Loucy (cell line): ENCODE results near the gene AGAP3.

Experiments used
- H2AFZ ChIP-seq: fragments of 200-600 bp; sonication (generic); 2 replicates; pipeline ENCODE4 v1.6.0; 2016; ENCODE audit warnings: antibody characterized with exemption, mild to moderate bottlenecking, low read length, moderate library complexity
- H3F3A ChIP-seq: fragments of 200-600 bp; 2 replicates; pipeline ENCODE4 v1.6.0; 2016; ENCODE audit warnings: antibody characterized with exemption, low read depth, mild to moderate bottlenecking
- H3K27me3 ChIP-seq: fragments of 200-600 bp; sonication (generic); 2 replicates; pipeline ENCODE4 v1.6.1; 2014; ENCODE audit warnings: low read length, mild to moderate bottlenecking; ENCODE audit not compliant: insufficient read depth, poor library complexity, severe bottlenecking
- H3K36me3 ChIP-seq: fragments of 200-600 bp; sonication (generic); 2 replicates; pipeline ENCODE4 v1.6.1; 2016; ENCODE audit warnings: low read length; ENCODE audit not compliant: insufficient read depth
- H3K4me1 ChIP-seq: fragments of 200-600 bp; sonication (generic); 2 replicates; pipeline ENCODE4 v1.5.1; 2014; ENCODE audit warnings: low read length, mild to moderate bottlenecking; ENCODE audit not compliant: insufficient read depth, poor library complexity, severe bottlenecking
- H3K4me2 ChIP-seq: fragments of 200-600 bp; sonication (generic); 2 replicates; pipeline ENCODE4 v1.6.0; 2014; ENCODE audit warnings: antibody characterized with exemption, low read length, low read depth, mild to moderate bottlenecking; ENCODE audit not compliant: poor library complexity, severe bottlenecking
- H3K4me3 ChIP-seq: fragments of 200-600 bp; sonication (generic); 2 replicates; pipeline ENCODE4 v1.5.1; 2014; ENCODE audit warnings: low read length, mild to moderate bottlenecking, mixed read lengths; ENCODE audit not compliant: poor library complexity, severe bottlenecking
- H3K79me2 ChIP-seq: fragments of 200-600 bp; sonication (generic); 2 replicates; pipeline ENCODE4 v1.6.1; 2014; ENCODE audit warnings: low read length; ENCODE audit not compliant: insufficient read depth
- H3K9ac ChIP-seq: fragments of 200-600 bp; sonication (generic); 2 replicates; pipeline ENCODE4 v1.6.0; 2014; ENCODE audit warnings: mild to moderate bottlenecking, low read depth, low read length, moderate library complexity; ENCODE audit not compliant: poor library complexity, severe bottlenecking
- H3K9me2 ChIP-seq: fragments of 200-600 bp; sonication (generic); replicated peaks from 2 replicates; pipeline ENCODE4 v1.6.1; 2016; ENCODE audit warnings: low read depth, low read length, mixed read lengths
- H3K9me3 ChIP-seq: fragments of 200-600 bp; sonication (generic); 2 replicates; pipeline ENCODE4 v1.6.1; 2014; ENCODE audit warnings: mild to moderate bottlenecking, antibody characterized with exemption, low read length, low read depth; ENCODE audit not compliant: insufficient read depth
- H4K20me1 ChIP-seq: fragments of 200-600 bp; sonication (generic); 2 replicates; pipeline ENCODE4 v1.6.0; 2014; ENCODE audit warnings: antibody characterized with exemption, low read length, mild to moderate bottlenecking; ENCODE audit not compliant: insufficient read depth, poor library complexity, severe bottlenecking
- EZH2phosphoT487 ChIP-seq: fragments of 200-600 bp; IDR thresholded peaks from 2 replicates; pipeline ENCODE4 v1.6.1; 2018; ENCODE audit warnings: antibody characterized with exemption, mild to moderate bottlenecking, moderate library complexity, borderline replicate concordance
- TF ChIP-seq, protein P1 (sequence below): fragments of 200-600 bp; sonication (generic); conservative IDR thresholded peaks from 2 replicates; pipeline ENCODE4 v1.5.1; 2014; ENCODE audit warnings: mild to moderate bottlenecking, antibody characterized with exemption, low read length

Gene AGAP3

DNA sequence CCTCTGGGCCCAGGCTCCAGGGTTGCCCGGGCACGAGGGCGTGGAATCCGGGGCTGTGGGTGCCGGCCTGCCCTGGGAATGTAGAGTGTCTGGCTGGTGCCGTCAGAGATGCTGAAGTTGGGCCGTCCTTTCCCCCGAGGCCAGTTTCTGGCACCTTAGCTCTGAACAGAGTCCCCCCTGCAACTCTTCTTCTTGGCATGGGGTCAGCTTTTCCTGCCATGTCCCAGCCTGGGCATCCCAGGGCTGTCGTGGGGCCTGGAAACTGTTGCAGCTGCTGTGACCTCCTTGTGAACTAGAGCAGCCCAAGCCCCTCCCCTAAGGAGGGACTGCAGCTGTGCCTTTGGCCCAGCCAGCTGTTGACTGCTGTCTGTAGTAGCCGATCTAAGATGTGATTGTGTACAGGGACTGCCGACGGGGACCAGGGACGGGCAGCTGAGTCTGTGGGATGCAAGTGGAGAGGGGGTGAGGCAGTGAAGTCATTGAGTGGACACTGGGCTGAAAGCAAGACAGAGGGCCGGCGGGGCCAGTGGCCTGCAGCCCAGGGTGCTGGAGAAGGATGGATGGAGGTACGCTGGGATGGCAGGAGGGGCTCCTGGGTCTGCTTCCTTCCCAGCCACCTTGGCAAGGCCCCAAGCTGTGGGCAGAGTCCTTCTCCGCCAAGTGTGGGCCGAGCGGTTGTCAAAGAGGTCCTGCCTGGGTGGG, 45.5 kb downstream of the AGAP3 start:
- peaks cover 58% of the 10 kb centered on the region; the same call in 1 of the 2 replicates for H3K36me3 ChIP-seq
- H2AFZ ChIP-seq, result no peak overlapping the region
- TF ChIP-seq EZH2phosphoT487, result no peak
- TF ChIP-seq, protein P1, sequence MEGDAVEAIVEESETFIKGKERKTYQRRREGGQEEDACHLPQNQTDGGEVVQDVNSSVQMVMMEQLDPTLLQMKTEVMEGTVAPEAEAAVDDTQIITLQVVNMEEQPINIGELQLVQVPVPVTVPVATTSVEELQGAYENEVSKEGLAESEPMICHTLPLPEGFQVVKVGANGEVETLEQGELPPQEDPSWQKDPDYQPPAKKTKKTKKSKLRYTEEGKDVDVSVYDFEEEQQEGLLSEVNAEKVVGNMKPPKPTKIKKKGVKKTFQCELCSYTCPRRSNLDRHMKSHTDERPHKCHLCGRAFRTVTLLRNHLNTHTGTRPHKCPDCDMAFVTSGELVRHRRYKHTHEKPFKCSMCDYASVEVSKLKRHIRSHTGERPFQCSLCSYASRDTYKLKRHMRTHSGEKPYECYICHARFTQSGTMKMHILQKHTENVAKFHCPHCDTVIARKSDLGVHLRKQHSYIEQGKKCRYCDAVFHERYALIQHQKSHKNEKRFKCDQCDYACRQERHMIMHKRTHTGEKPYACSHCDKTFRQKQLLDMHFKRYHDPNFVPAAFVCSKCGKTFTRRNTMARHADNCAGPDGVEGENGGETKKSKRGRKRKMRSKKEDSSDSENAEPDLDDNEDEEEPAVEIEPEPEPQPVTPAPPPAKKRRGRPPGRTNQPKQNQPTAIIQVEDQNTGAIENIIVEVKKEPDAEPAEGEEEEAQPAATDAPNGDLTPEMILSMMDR, result no peak

DNA sequence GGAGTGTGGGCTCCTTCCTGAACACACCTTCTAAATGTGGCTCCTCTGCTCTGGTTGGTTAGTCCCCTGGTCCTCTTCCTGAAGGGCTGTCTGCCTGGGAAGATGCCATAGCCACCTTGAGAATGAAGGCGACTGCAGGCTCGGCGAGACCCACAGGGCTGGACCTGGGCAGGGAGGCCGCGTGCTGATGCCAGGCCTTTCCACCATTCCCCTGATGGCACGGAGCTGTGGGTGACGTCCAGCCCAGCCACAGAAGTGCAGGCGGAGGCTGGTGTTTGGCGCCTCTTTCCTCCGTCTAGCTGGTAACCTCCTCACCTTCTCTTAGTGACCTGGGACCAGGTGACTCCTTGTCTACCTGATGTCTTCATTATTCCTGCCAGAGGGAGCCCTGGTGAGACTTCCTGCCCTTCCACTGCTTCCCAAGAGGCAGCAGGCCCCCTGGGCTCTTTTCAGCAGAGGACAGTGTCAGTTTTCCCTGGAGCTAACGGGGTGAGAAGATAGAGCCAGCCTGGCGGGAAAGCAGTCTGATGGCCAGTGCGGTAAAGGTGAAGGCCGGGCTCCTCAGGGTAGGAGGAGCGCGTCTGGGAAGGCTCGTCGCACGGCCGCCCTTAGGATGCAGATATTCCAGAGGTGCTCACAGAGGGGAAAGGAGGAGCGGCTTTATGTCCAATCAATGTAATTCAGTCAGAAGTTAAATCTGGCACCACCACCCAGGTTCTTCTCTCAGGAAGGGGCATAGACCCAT, 46.4 kb downstream of the AGAP3 start:
- H3K9me3 ChIP-seq, result no peaks in the 10 kb centered on the region
- H3K4me3 ChIP-seq, result no peak overlapping the region
- no peak overlapping the region for H3K4me2 ChIP-seq
- no peaks in the 10 kb centered on the region for H3F3A ChIP-seq
- no peaks in the 10 kb centered on the region for H4K20me1 ChIP-seq
- H3K4me1 ChIP-seq, result no peaks in the 10 kb centered on the region
- H2AFZ ChIP-seq, result no peak overlapping the region
- peaks cover 58% of the 10 kb centered on the region; the same call in 1 of the 2 replicates for H3K36me3 ChIP-seq
- TF ChIP-seq, protein P1, result no peak
- no peaks in the 10 kb centered on the region for H3K27me3 ChIP-seq
- no peaks in the 10 kb centered on the region for H3K9me2 ChIP-seq
- no peak overlapping the region for H3K9ac ChIP-seq
- no peaks in the 10 kb centered on the region for H3K79me2 ChIP-seq

More for the DNA sequence above, 45.5 kb downstream of the AGAP3 start:
- Histone ChIP-seq H3K4me1 (no peaks in the 10 kb centered on the region), H3F3A (no peaks in the 10 kb centered on the region), H3K79me2 (no peaks in the 10 kb centered on the region), H3K9me3 (no peaks in the 10 kb centered on the region), H3K27me3 (no peaks in the 10 kb centered on the region), H4K20me1 (no peaks in the 10 kb centered on the region), H3K9me2 (no peaks in the 10 kb centered on the region), H3K4me2 (no peak overlapping the region), H3K9ac (no peak overlapping the region), H3K4me3 (no peak overlapping the region)

DNA sequence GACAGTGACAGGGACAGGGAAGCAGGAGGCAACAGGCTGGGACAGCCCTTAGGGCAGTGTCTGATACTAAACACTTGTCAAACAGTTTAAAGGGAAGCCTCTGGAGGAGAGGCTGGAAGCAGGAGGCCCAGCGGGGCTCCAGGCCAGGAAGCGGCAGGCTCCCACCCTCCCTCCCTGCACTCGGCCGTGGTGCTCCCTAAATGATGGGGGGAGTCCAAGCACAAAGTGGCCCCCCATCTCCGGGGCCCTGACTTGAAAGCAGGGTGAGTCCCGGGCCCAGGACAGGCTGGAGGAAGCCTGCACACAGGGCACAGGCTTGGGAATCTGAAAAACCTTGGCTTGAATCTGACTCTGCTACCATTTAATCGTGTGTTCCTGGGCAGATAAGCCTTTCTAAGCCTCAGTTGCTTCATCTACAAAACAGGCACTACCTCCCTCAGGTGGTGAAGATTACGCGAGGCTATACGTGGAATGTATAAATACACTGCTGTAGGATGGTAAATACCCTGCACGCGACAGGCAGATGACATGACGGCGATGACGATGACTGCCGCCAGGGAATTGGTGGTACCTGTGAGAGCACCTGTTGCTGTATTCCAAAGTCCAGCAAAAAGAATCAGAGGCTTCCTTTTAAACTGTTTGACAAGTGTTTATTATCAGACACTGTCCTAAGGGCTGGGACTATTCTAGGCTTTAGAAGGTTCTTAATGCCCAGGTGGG, 47.2 kb downstream of the AGAP3 start:
- Histone ChIP-seq H3K79me2 (no peaks in the 10 kb centered on the region), H3K36me3 (peaks cover 58% of the 10 kb centered on the region; the same call in 1 of the 2 replicates), H3K4me3 (no peak overlapping the region), H3K4me1 (no peaks in the 10 kb centered on the region), H3K4me2 (no peak overlapping the region), H3K9me3 (no peaks in the 10 kb centered on the region), H2AFZ (no peak overlapping the region), H3K9me2 (no peaks in the 10 kb centered on the region), H4K20me1 (no peaks in the 10 kb centered on the region), H3K27me3 (no peaks in the 10 kb centered on the region), H3K9ac (no peak overlapping the region), H3F3A (no peaks in the 10 kb centered on the region)
- TF ChIP-seq, protein P1, result no peak
- TF ChIP-seq EZH2phosphoT487, result no peak
